ENCODE data around the gene PLXNA2. TPM values are rescaled to one million over a fixed set of nuclear protein-coding genes. Genes with fewer than 3 reads are reported as not detected.

PLXNA2 gene
- total and polyA plus RNA-seq, 3 donors from 2014 or later = 4.1 to 5.5 (median 4.7) TPM

GRCh38 chr1:208153386-208153785 is 90.8 kb downstream of the PLXNA2 start:
- DNase-seq = no peak
- Histone ChIP-seq H3K27ac (no peak overlapping the region), H3K9me3 (no peaks in the 10 kb centered on the region), H3K4me1 (peaks cover 6% of the 10 kb centered on the region), H3K36me3 (ENCODE audit: low read depth, missing control alignments) (no peaks in the 10 kb centered on the region), H3K27me3 (no peaks in the 10 kb centered on the region), H3K4me3 (no peak overlapping the region)
- TF ChIP-seq CTCF (IDR thresholded peaks at IDR 0.05) (no peak), POLR2A (IDR thresholded peaks at IDR 0.05) (no peak)
- 91 to 96% methylated on average over 6 of the region's 6 CpGs for WGBS, 2 donors
- intact Hi-C loops (cut with DNase I; ENCODE audit: low total_unique reads) = no loop called here

- DNase-seq = no peak
- no peak overlapping the region for H3K4me3 ChIP-seq
- no peaks in the 10 kb centered on the region for H3K27me3 ChIP-seq
- no peaks in the 10 kb centered on the region for H3K9me3 ChIP-seq
- H3K4me1 ChIP-seq = no peaks in the 10 kb centered on the region
- no peaks in the 10 kb centered on the region for H3K36me3 ChIP-seq (ENCODE audit: low read depth, missing control alignments)
- TF ChIP-seq POLR2A (IDR thresholded peaks at IDR 0.05) (no peak), CTCF (IDR thresholded peaks at IDR 0.05) (no peak)
- WGBS, 2 donors = 76% methylated on average over 9 of the region's 9 CpGs
- intact Hi-C loops (cut with DNase I; ENCODE audit: low total_unique reads) = no loop called here
- no peak overlapping the region for H3K27ac ChIP-seq
Observed at GRCh38 chr1:208151728-208152598, 92.2 kb downstream of the PLXNA2 start.

GRCh38 chr1:208150833-208151458 is 93.2 kb downstream of the PLXNA2 start:
- H3K27me3 ChIP-seq = no peaks in the 10 kb centered on the region
- H3K4me1 ChIP-seq = no peaks in the 10 kb centered on the region
- H3K4me3 ChIP-seq = no peak overlapping the region
- no peak for DNase-seq
- H3K9me3 ChIP-seq = no peaks in the 10 kb centered on the region
- intact Hi-C loops (cut with DNase I; ENCODE audit: low total_unique reads) = no loop called here
- TF ChIP-seq POLR2A (IDR thresholded peaks at IDR 0.05) (no peak), CTCF (IDR thresholded peaks at IDR 0.05) (no peak)
- whole genome bisulfite sequencing, 2 donors = 67 to 75% methylated on average over 6 of the region's 6 CpGs
- H3K27ac ChIP-seq = no peak overlapping the region
- H3K36me3 ChIP-seq (ENCODE audit: low read depth, missing control alignments) = no peaks in the 10 kb centered on the region

- TF ChIP-seq CTCF (IDR thresholded peaks at IDR 0.05) (no peak), POLR2A (IDR thresholded peaks at IDR 0.05) (no peak)
- DNase-seq = peak; percentile 30
- intact Hi-C loops (cut with DNase I; ENCODE audit: low total_unique reads) = no loop called here
- Histone ChIP-seq H3K27ac (no peak overlapping the region), H3K4me3 (no peak overlapping the region), H3K4me1 (no peaks in the 10 kb centered on the region), H3K27me3 (no peaks in the 10 kb centered on the region), H3K9me3 (no peaks in the 10 kb centered on the region), H3K36me3 (ENCODE audit: low read depth, missing control alignments) (no peaks in the 10 kb centered on the region)
- 68 to 75% methylated on average over 9 of the region's 9 CpGs for WGBS, 2 donors
Observed at GRCh38 chr1:208149776-208150514, 94.2 kb downstream of the PLXNA2 start.
